Measurements from ENCODE around the gene CFAP70.

CFAP70 gene

GRCh38 chr10:73215749-73216148 lies 142.9 kb downstream of the CFAP70 start:
- no peak for DNase-seq (ENCODE audit: low spot score)

- no peak for DNase-seq (ENCODE audit: low spot score)
These were observed 147.4 kb downstream of the CFAP70 start for GRCh38 chr10:73211106-73211811.

- DNase-seq (ENCODE audit: low spot score) = no peak
These were observed 148.1 kb downstream of the CFAP70 start for GRCh38 chr10:73210395-73211105.

GRCh38 chr10:73209705-73210104 lies 149.0 kb downstream of the CFAP70 start:
- DNase-seq (ENCODE audit: low spot score) = peak; percentile 46

GRCh38 chr10:73207883-73208282 lies 150.8 kb downstream of the CFAP70 start:
- DNase-seq (ENCODE audit: low spot score) = no peak

GRCh38 chr10:73206385-73206784 lies 152.3 kb downstream of the CFAP70 start:
- no peak for DNase-seq (ENCODE audit: low spot score)

- no peak for DNase-seq (ENCODE audit: low spot score)
These were observed 152.8 kb downstream of the CFAP70 start for GRCh38 chr10:73205890-73206289.

GRCh38 chr10:73205081-73205480 lies 153.6 kb downstream of the CFAP70 start:
- DNase-seq (ENCODE audit: low spot score) = no peak

All from AG08395 (cell line).